OCI-LY3 (cell line): ENCODE results near the gene TSPAN15.

Experiments used
- H2AFZ ChIP-seq: fragments of 200-600, 300-600 bp; shearing (Covaris generic); 2 replicates; pipeline ENCODE4 v1.6.0; 2014; ENCODE audit warnings: antibody characterized with exemption, low read depth, low read length
- H3K27ac ChIP-seq: fragments of 200-600, 300-600 bp; sonication (generic); 2 replicates; pipeline ENCODE4 v1.5.1; 2014; ENCODE audit warnings: mild to moderate bottlenecking, low read length, moderate library complexity, mixed read lengths
- H3K27me3 ChIP-seq: fragments of 200-600, 300-600 bp; sonication (generic); 2 replicates; pipeline ENCODE4 v1.6.1; 2014; ENCODE audit warnings: low read depth, low read length, mixed read lengths
- H3K36me3 ChIP-seq: fragments of 200-600, 300-600 bp; sonication (generic); replicated peaks from 2 replicates; pipeline ENCODE3; 2014; ENCODE audit warnings: low read depth, low read length, mixed read lengths
- H3K4me1 ChIP-seq: fragments of 300-600, 200-600 bp; sonication (generic); 2 replicates; pipeline ENCODE4 v1.6.1; 2014; ENCODE audit warnings: low read length, mixed read lengths
- H3K4me2 ChIP-seq: fragments of 200-600, 300-600 bp; sonication (generic); 2 replicates; pipeline ENCODE4 v1.6.1; 2014; ENCODE audit warnings: low read length, mixed read lengths
- H3K4me3 ChIP-seq: fragments of 300-600, 200-600 bp; sonication (generic); 2 replicates; pipeline ENCODE4 v1.5.1; 2014; ENCODE audit warnings: antibody characterized with exemption, mild to moderate bottlenecking, low read length, moderate library complexity
- H3K79me2 ChIP-seq: fragments of 300-600, 200-600 bp; shearing (Covaris generic); 2 replicates; pipeline ENCODE4 v1.6.1; 2014; ENCODE audit warnings: mild to moderate bottlenecking, low read length, mixed read lengths
- H3K9ac ChIP-seq: fragments of 300-600, 200-600 bp; shearing (Covaris generic); 2 replicates; pipeline ENCODE4 v1.6.0; 2014; ENCODE audit warnings: mild to moderate bottlenecking, low read length, moderate library complexity
- H3K9me3 ChIP-seq: fragments of 200-600, 300-600 bp; shearing (Covaris generic); 2 replicates; pipeline ENCODE4 v1.6.1; 2014; ENCODE audit warnings: low read length, mixed read lengths; ENCODE audit not compliant: insufficient read depth
- H4K20me1 ChIP-seq: fragments of 200-600, 300-600 bp; sonication (generic); 2 replicates; pipeline ENCODE4 v1.6.1; 2016; ENCODE audit warnings: low read length, mixed read lengths; ENCODE audit not compliant: insufficient read depth
- CTCF ChIP-seq: fragments of 200-600, 300-600 bp; sonication (generic); IDR thresholded peaks from 2 replicates; pipeline ENCODE4 v1.5.1; 2014; ENCODE audit warnings: antibody characterized with exemption, low read length, low read depth
- EZH2phosphoT487 ChIP-seq: fragments of 200-600 bp; shearing (Covaris generic); IDR thresholded peaks from 2 replicates; pipeline ENCODE4 v1.6.1; 2018; ENCODE audit warnings: antibody characterized with exemption, mixed run types, low read depth

The TSPAN15 gene

GRCh38 chr10:69480068-69480412, 28.8 kb downstream of the TSPAN15 start:
- no peaks in the 10 kb centered on the region for H3K9me3 ChIP-seq
- no peak overlapping the region for H3K9ac ChIP-seq
- no peak overlapping the region for H3K27ac ChIP-seq
- no peak overlapping the region for H3K4me3 ChIP-seq
- TF ChIP-seq CTCF (no peak), EZH2phosphoT487 (no peak)
- H3K4me1 ChIP-seq = peaks cover 11% of the 10 kb centered on the region
- H3K36me3 ChIP-seq = no peaks in the 10 kb centered on the region
- H2AFZ ChIP-seq = no peak overlapping the region
- H3K27me3 ChIP-seq = no peaks in the 10 kb centered on the region
- H4K20me1 ChIP-seq = no peaks in the 10 kb centered on the region
- no peaks in the 10 kb centered on the region for H3K79me2 ChIP-seq
- H3K4me2 ChIP-seq = no peak overlapping the region

GRCh38 chr10:69481305-69481704, 30.0 kb downstream of the TSPAN15 start:
- H2AFZ ChIP-seq = no peak overlapping the region
- TF ChIP-seq CTCF = no peak
- TF ChIP-seq EZH2phosphoT487 = no peak
- no peaks in the 10 kb centered on the region for H3K27me3 ChIP-seq
- H3K4me2 ChIP-seq = peak overlapping the region; percentile 22
- H3K9ac ChIP-seq = no peak overlapping the region
- H3K4me3 ChIP-seq = no peak overlapping the region
- no peak overlapping the region for H3K27ac ChIP-seq
- no peaks in the 10 kb centered on the region for H3K9me3 ChIP-seq
- peaks cover 11% of the 10 kb centered on the region for H3K4me1 ChIP-seq
- no peaks in the 10 kb centered on the region for H4K20me1 ChIP-seq
- no peaks in the 10 kb centered on the region for H3K79me2 ChIP-seq
- no peaks in the 10 kb centered on the region for H3K36me3 ChIP-seq

- H3K27me3 ChIP-seq = no peaks in the 10 kb centered on the region
- TF ChIP-seq CTCF (no peak), EZH2phosphoT487 (no peak)
- H3K4me3 ChIP-seq = no peak overlapping the region
- H3K36me3 ChIP-seq = no peaks in the 10 kb centered on the region
- peak overlapping the region; percentile 22 for H3K4me2 ChIP-seq
- H2AFZ ChIP-seq = no peak overlapping the region
- no peak overlapping the region for H3K9ac ChIP-seq
- H4K20me1 ChIP-seq = no peaks in the 10 kb centered on the region
- H3K9me3 ChIP-seq = no peaks in the 10 kb centered on the region
- H3K27ac ChIP-seq = no peak overlapping the region
- no peaks in the 10 kb centered on the region for H3K79me2 ChIP-seq
- H3K4me1 ChIP-seq = peaks cover 11% of the 10 kb centered on the region
Measured at GRCh38 chr10:69481811-69482524, 30.7 kb downstream of the TSPAN15 start.

- H3K79me2 ChIP-seq = no peaks in the 10 kb centered on the region
- no peak overlapping the region for H2AFZ ChIP-seq
- no peak overlapping the region for H3K4me2 ChIP-seq
- peaks cover 11% of the 10 kb centered on the region for H3K4me1 ChIP-seq
- H3K9me3 ChIP-seq = no peaks in the 10 kb centered on the region
- H4K20me1 ChIP-seq = no peaks in the 10 kb centered on the region
- H3K36me3 ChIP-seq = no peaks in the 10 kb centered on the region
- TF ChIP-seq CTCF (no peak), EZH2phosphoT487 (no peak)
- no peaks in the 10 kb centered on the region for H3K27me3 ChIP-seq
- H3K27ac ChIP-seq = no peak overlapping the region
- no peak overlapping the region for H3K4me3 ChIP-seq
- H3K9ac ChIP-seq = no peak overlapping the region
Measured at GRCh38 chr10:69483963-69484362, 32.7 kb downstream of the TSPAN15 start.
